HepG2 (cell line): Measurements from ENCODE around the gene EIF3A. TPM values are rescaled to one million over a fixed set of nuclear protein-coding genes. Genes with fewer than 3 reads are reported as not detected.

Experiments used
- ADNP ChIP-seq: sonication (generic); formaldehyde crosslinking; IDR thresholded peaks from 2 replicates; pipeline ENCODE4 v1.4.0; 2020; ENCODE audit warnings: missing genetic modification reagents
- HNF4G ChIP-seq, 2 experiments: sonication (generic) in 1 of 2; formaldehyde crosslinking in 1 of 2; IDR thresholded peaks; 2 replicates each; pipeline versions ENCODE4 v1.4.0 to v1.6.1; 2011 to 2020; ENCODE audit warnings: borderline replicate concordance in 2 of 2, low read depth in 2 of 2, mild to moderate bottlenecking in 2 of 2, low read length in 1 of 2, missing genetic modification reagents in 1 of 2, moderate library complexity in 1 of 2
- HOXD1 ChIP-seq: sonication (generic); formaldehyde crosslinking; IDR thresholded peaks from 2 replicates; pipeline ENCODE4 v1.5.0; 2020; ENCODE audit warnings: missing genetic modification reagents
- IKZF1 ChIP-seq: fragments of 450-650 bp; IDR thresholded peaks from 2 replicates; pipeline ENCODE4 v1.7.1; 2016
- KDM6A ChIP-seq: IDR thresholded peaks from 2 replicates; pipeline ENCODE4 v1.6.1; 2016; ENCODE audit warnings: low read depth
- KLF11 ChIP-seq: IDR thresholded peaks from 2 replicates; pipeline ENCODE4 v1.6.1; 2016; ENCODE audit warnings: missing compliant biosample characterization
- KLF6 ChIP-seq: IDR thresholded peaks from 2 replicates; pipeline ENCODE4 v1.8.0; 2016; ENCODE audit warnings: missing biosample characterization, missing genetic modification reagents
- NAIF1 ChIP-seq: sonication (generic); formaldehyde crosslinking; IDR thresholded peaks from 2 replicates; pipeline ENCODE4 v1.5.0; 2020; ENCODE audit warnings: mild to moderate bottlenecking, missing genetic modification reagents, borderline replicate concordance
- PRMT3 ChIP-seq: sonication (generic); formaldehyde crosslinking; IDR thresholded peaks from 2 replicates; pipeline ENCODE4 v1.8.1; 2022; ENCODE audit warnings: low read depth, mild to moderate bottlenecking, moderate library complexity, missing genetic modification reagents, borderline replicate concordance
- RNF219 ChIP-seq: sonication (generic); formaldehyde crosslinking; IDR thresholded peaks from 2 replicates; pipeline ENCODE4 v1.5.0; 2020; ENCODE audit warnings: mild to moderate bottlenecking, missing genetic modification reagents
- SALL1 ChIP-seq: sonication (generic); formaldehyde crosslinking; IDR thresholded peaks from 2 replicates; pipeline ENCODE4 v1.8.0; 2022; ENCODE audit warnings: mild to moderate bottlenecking, missing genetic modification reagents
- SRSF4 ChIP-seq: fragments of 200-400 bp; formaldehyde crosslinking; IDR thresholded peaks from one replicate; pipeline ENCODE4 v1.6.1; 2018; ENCODE audit warnings: mild to moderate bottlenecking, low read depth, low read length, moderate library complexity; ENCODE audit not compliant: poor library complexity, severe bottlenecking
- YY1 ChIP-seq: IDR thresholded peaks from 2 replicates; pipeline ENCODE4 v1.6.1; 2011; ENCODE audit warnings: low read length, low read depth, moderate library complexity, mild to moderate bottlenecking; ENCODE audit not compliant: insufficient read depth, insufficient replicate concordance
- ZC3H13 ChIP-seq: sonication (generic); formaldehyde crosslinking; IDR thresholded peaks from 2 replicates; pipeline ENCODE4 v1.8.1; 2023; ENCODE audit warnings: mild to moderate bottlenecking, missing genetic modification reagents, moderate library complexity
- ZNF180 ChIP-seq: sonication (generic); formaldehyde crosslinking; IDR thresholded peaks from 2 replicates; pipeline ENCODE4 v1.4.0; 2020; ENCODE audit warnings: low read depth, missing genetic modification reagents, borderline replicate concordance
- ZNF276 ChIP-seq: sonication (generic); formaldehyde crosslinking; IDR thresholded peaks from 2 replicates; pipeline ENCODE4 v1.4.0; 2020; ENCODE audit warnings: mild to moderate bottlenecking, low read depth, missing genetic modification reagents
- ZNF280B ChIP-seq: sonication (generic); formaldehyde crosslinking; IDR thresholded peaks from 2 replicates; pipeline ENCODE4 v1.5.0; 2020; ENCODE audit warnings: missing genetic modification reagents, mild to moderate bottlenecking, borderline replicate concordance
- ZNF33B ChIP-seq: sonication (generic); formaldehyde crosslinking; IDR thresholded peaks from 2 replicates; pipeline ENCODE4 v1.5.1; 2020; ENCODE audit warnings: mild to moderate bottlenecking, missing genetic modification reagents
- ZNF350 ChIP-seq: sonication (generic); formaldehyde crosslinking; IDR thresholded peaks from 2 replicates; pipeline ENCODE4 v1.4.0; 2020; ENCODE audit warnings: mild to moderate bottlenecking, low read depth, missing genetic modification reagents, borderline replicate concordance
- ZNF383 ChIP-seq: sonication (generic); formaldehyde crosslinking; IDR thresholded peaks from 2 replicates; pipeline ENCODE4 v1.4.0; 2020; ENCODE audit warnings: missing genetic modification reagents, mild to moderate bottlenecking, borderline replicate concordance
- ZNF777 ChIP-seq: sonication (generic); formaldehyde crosslinking; IDR thresholded peaks from 2 replicates; pipeline ENCODE4 v1.4.0; 2020; ENCODE audit warnings: missing genetic modification reagents
- polyA plus RNA-seq, 8 experiments: library from polyadenylated mRNA; depleted of rRNA in 3 of 8; stranded (reverse) in 7 of 8; unstranded in 1 of 8; fragments of >200 nt; fragmentation: Illumina TruSeq in 4 of 8; extraction: Trizol in 4 of 8; gene quantifications; 2 replicates each; pipeline versions ENCODE4 v1.2.1 to v1.2.3, GENCODE V29; 2011 to 2016; ENCODE audit warnings: low read depth in 4 of 8, missing spikeins in 1 of 8, mixed read lengths in 1 of 8; ENCODE audit not compliant: insufficient read depth in 1 of 8
- total RNA-seq, 5 experiments: library from RNA; depleted of rRNA; stranded (reverse); fragments of >200 nt; fragmentation: Illumina TruSeq; extraction: Trizol; gene quantifications; 2 replicates each; pipeline ENCODE4 v1.2.3, GENCODE V29; 2016; ENCODE audit warnings: low read depth in 1 of 5

EIF3A gene
- total and polyA plus RNA-seq, 2 of the 13 experiments (the other 11 are each of a cell fraction or from before 2014, with no cell fraction given) = 25.6 to 117 TPM

- TF ChIP-seq NAIF1 (CRISPR knock-in tag) (no peak), ZNF350 (no peak), ZNF276 (CRISPR knock-in tag) (no peak), HNF4G (IDR thresholded peaks at IDR 0.05; ENCODE audit: borderline replicate concordance, low read depth, low read length) (no peak), HNF4G (CRISPR knock-in tag; IDR thresholded peaks at IDR 0.05; ENCODE audit: borderline replicate concordance, low read depth) (no peak), ZC3H13 (CRISPR knock-in tag) (peak; percentile 22; the same call in 1 of the 2 replicates), ZNF777 (CRISPR knock-in tag) (peak; percentile 97), ZNF180 (CRISPR knock-in tag) (no peak), KLF11 (CRISPR knock-in tag) (no peak), ZNF280B (CRISPR knock-in tag) (0 out of 2 replicates have a peak, but pooled peaks have one; percentile 24), KDM6A (CRISPR knock-in tag) (no peak), RNF219 (no peak), ZNF383 (no peak), ADNP (CRISPR knock-in tag) (no peak), SALL1 (CRISPR knock-in tag) (peak; percentile 21; the same call in 1 of the 2 replicates), ZNF33B (CRISPR knock-in tag) (no peak), YY1 (peak; percentile 19), SRSF4 (no peak), HOXD1 (CRISPR knock-in tag) (no peak), KLF6 (CRISPR knock-in tag) (no peak), PRMT3 (CRISPR knock-in tag) (no peak), IKZF1 (no peak)
Measured at GRCh38 chr10:119030421-119031250, 50.0 kb downstream of the EIF3A start (continued).
